Activated CD4-positive, CD25-positive, alpha-beta regulatory T cell treated with anti-CD3 and anti-CD28 coated beads, Interleukin-2, amount 50 U/mL, for 16 hours (primary cell): ENCODE results near the gene TECPR1.

Source experiments
- DNase-seq: peaks from one replicate; pipeline ENCODE4 v3.0.0-alpha.2; 2020; ENCODE audit warnings: low read depth, low spot score

TECPR1 gene

GRCh38 chr7:98211221-98211675, 40.8 kb downstream of the TECPR1 start, which contains the start of gene BHLHA15:
BHLHA15 (plus strand) TSS chr7:98211439; CDS start chr7:98212310, 871 bp downstream.
- DNase-seq = no peak

- DNase-seq = no peak
These were observed 41.4 kb downstream of the TECPR1 start for GRCh38 chr7:98210513-98211220.

- DNase-seq = no peak
These were observed 42.7 kb downstream of the TECPR1 start for GRCh38 chr7:98209166-98209920.

GRCh38 chr7:98206451-98207330, 45.3 kb downstream of the TECPR1 start:
- no peak for DNase-seq

- DNase-seq = no peak
These were observed 46.7 kb downstream of the TECPR1 start for GRCh38 chr7:98205162-98205845.

- DNase-seq = no peak
These were observed 47.4 kb downstream of the TECPR1 start for GRCh38 chr7:98204670-98205069.

- no peak for DNase-seq
These were observed 47.9 kb downstream of the TECPR1 start for GRCh38 chr7:98203964-98204605.

- DNase-seq = no peak
These were observed 48.6 kb downstream of the TECPR1 start for GRCh38 chr7:98203261-98203963.

- DNase-seq = peak; percentile 20
These were observed 49.5 kb downstream of the TECPR1 start for GRCh38 chr7:98202367-98203195.

GRCh38 chr7:98200364-98200763, 51.7 kb downstream of the TECPR1 start:
- DNase-seq = no peak

GRCh38 chr7:98199131-98199530, 52.9 kb downstream of the TECPR1 start:
- DNase-seq = no peak

- DNase-seq = no peak
These were observed 55.1 kb downstream of the TECPR1 start for GRCh38 chr7:98196706-98197605.

GRCh38 chr7:98194672-98195457, 57.2 kb downstream of the TECPR1 start:
- no peak for DNase-seq

GRCh38 chr7:98194186-98194585, 57.8 kb downstream of the TECPR1 start:
- DNase-seq = no peak

- no peak for DNase-seq
These were observed 58.4 kb downstream of the TECPR1 start for GRCh38 chr7:98193474-98194180.

- DNase-seq = no peak
These were observed 59.1 kb downstream of the TECPR1 start for GRCh38 chr7:98192781-98193457.
